ENCODE data around the gene TRNP1.

DNA sequence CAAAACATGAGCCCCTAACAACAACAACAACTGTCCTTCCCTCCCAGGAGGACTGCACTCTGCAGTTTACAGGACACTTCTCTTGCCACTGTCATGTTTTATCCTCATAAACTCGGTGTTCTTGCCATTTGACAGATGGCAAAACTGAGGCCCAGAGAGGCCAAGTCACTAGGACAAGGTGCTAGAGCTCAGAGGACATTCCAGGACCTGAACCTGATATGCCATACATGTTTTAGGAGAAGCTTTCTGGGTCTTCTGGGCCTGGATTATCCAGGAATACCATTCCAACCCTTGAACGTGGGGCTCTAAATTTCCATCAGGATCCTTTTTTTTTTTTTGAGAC lies 38.6 kb downstream of the TRNP1 start:
- no peak for TF ChIP-seq POLR2A (IDR thresholded peaks at IDR 0.05)
- TF ChIP-seq, protein P1, sequence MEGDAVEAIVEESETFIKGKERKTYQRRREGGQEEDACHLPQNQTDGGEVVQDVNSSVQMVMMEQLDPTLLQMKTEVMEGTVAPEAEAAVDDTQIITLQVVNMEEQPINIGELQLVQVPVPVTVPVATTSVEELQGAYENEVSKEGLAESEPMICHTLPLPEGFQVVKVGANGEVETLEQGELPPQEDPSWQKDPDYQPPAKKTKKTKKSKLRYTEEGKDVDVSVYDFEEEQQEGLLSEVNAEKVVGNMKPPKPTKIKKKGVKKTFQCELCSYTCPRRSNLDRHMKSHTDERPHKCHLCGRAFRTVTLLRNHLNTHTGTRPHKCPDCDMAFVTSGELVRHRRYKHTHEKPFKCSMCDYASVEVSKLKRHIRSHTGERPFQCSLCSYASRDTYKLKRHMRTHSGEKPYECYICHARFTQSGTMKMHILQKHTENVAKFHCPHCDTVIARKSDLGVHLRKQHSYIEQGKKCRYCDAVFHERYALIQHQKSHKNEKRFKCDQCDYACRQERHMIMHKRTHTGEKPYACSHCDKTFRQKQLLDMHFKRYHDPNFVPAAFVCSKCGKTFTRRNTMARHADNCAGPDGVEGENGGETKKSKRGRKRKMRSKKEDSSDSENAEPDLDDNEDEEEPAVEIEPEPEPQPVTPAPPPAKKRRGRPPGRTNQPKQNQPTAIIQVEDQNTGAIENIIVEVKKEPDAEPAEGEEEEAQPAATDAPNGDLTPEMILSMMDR (IDR thresholded peaks at IDR 0.05) = no peak

Data from thyroid gland (tissue), 4 donors.